Prostate gland (tissue), 2 donors: Measurements from ENCODE around the gene DSCAML1. TPM values are rescaled to one million over a fixed set of nuclear protein-coding genes. Genes with fewer than 3 reads are reported as not detected.
A peak's percentile ranks its signal among the peaks of the same experiment; 100 is the strongest.

Experiments used
- DNase-seq: peaks from one replicate; pipeline ENCODE4 v3.0.0-alpha.2; 2019; ENCODE audit warnings: low spot score
- H3K27ac ChIP-seq, 2 donors: fragments of 200-600 bp; sonication (generic); 2 replicates each; pipeline ENCODE4 v1.5.1; 2017 to 2019
- H3K27me3 ChIP-seq: fragments of 200-600 bp; sonication (generic); replicated peaks from 2 replicates; pipeline ENCODE4 v1.5.1; 2019; ENCODE audit not compliant: insufficient read depth
- H3K36me3 ChIP-seq, 2 donors: fragments of 200-600 bp; sonication (generic); 1 replicate in 1 of 2; 2 replicates in 1 of 2; pipeline versions ENCODE4 v1.5.1 to v1.8.1; 2017 to 2019
- H3K4me1 ChIP-seq: fragments of 200-600 bp; sonication (generic); replicated peaks from 2 replicates; pipeline ENCODE4 v1.5.1; 2019
- H3K4me3 ChIP-seq, 2 donors: fragments of 200-600 bp; sonication (generic); 2 replicates each; pipeline ENCODE4 v1.5.1; 2017 to 2019
- H3K9me3 ChIP-seq: fragments of 200-600 bp; sonication (generic); 2 replicates; pipeline ENCODE4 v1.5.1; 2017
- POLR2A ChIP-seq: fragments of 450-650 bp; IDR thresholded peaks from one replicate; pipeline ENCODE4 v1.6.1; 2016; ENCODE audit warnings: antibody characterized with exemption, mild to moderate bottlenecking
- POLR2AphosphoS5 ChIP-seq: sonication (generic); formaldehyde crosslinking; IDR thresholded peaks from one replicate; pipeline ENCODE4 v1.6.1; 2017; ENCODE audit warnings: antibody characterized with exemption
- WGBS: methylation state at CpG from one replicate; pipeline ENCODE4 v1.1.5; 2018; 5-methylcytosine and 5-hydroxymethylcytosine counted together
- intact Hi-C: fragments of 100-400 bp; cut with DNase I; formaldehyde crosslinking; loops from one replicate; pipeline ENCODE4 v1.14.2; 2022
- total RNA-seq, 2 donors: library from RNA; depleted of rRNA; stranded (reverse); fragments of >200 nt; gene quantifications; one replicate each; pipeline ENCODE4 v1.1.0, GENCODE V29; 2016
- TF ChIP-seq, protein P1 (sequence below), 4 experiments: fragments of 200-600 bp in 2 of 4; fragments of 450-650 bp in 2 of 4; sonication (generic) in 2 of 4; IDR thresholded peaks; 1 replicate in 3 of 4; 2 replicates in 1 of 4; pipeline ENCODE4 v1.5.1; 2016 to 2019; ENCODE audit warnings: antibody characterized with exemption in 4 of 4, mild to moderate bottlenecking in 2 of 4, moderate library complexity in 2 of 4

The DSCAML1 gene, protein sequence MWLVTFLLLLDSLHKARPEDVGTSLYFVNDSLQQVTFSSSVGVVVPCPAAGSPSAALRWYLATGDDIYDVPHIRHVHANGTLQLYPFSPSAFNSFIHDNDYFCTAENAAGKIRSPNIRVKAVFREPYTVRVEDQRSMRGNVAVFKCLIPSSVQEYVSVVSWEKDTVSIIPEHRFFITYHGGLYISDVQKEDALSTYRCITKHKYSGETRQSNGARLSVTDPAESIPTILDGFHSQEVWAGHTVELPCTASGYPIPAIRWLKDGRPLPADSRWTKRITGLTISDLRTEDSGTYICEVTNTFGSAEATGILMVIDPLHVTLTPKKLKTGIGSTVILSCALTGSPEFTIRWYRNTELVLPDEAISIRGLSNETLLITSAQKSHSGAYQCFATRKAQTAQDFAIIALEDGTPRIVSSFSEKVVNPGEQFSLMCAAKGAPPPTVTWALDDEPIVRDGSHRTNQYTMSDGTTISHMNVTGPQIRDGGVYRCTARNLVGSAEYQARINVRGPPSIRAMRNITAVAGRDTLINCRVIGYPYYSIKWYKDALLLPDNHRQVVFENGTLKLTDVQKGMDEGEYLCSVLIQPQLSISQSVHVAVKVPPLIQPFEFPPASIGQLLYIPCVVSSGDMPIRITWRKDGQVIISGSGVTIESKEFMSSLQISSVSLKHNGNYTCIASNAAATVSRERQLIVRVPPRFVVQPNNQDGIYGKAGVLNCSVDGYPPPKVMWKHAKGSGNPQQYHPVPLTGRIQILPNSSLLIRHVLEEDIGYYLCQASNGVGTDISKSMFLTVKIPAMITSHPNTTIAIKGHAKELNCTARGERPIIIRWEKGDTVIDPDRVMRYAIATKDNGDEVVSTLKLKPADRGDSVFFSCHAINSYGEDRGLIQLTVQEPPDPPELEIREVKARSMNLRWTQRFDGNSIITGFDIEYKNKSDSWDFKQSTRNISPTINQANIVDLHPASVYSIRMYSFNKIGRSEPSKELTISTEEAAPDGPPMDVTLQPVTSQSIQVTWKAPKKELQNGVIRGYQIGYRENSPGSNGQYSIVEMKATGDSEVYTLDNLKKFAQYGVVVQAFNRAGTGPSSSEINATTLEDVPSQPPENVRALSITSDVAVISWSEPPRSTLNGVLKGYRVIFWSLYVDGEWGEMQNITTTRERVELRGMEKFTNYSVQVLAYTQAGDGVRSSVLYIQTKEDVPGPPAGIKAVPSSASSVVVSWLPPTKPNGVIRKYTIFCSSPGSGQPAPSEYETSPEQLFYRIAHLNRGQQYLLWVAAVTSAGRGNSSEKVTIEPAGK (N-terminal part only)
- total RNA-seq: 1 to 10 TPM in 1 of 2 donors, under 1 TPM in 1; 0.14 to 2.8 TPM

DNA sequence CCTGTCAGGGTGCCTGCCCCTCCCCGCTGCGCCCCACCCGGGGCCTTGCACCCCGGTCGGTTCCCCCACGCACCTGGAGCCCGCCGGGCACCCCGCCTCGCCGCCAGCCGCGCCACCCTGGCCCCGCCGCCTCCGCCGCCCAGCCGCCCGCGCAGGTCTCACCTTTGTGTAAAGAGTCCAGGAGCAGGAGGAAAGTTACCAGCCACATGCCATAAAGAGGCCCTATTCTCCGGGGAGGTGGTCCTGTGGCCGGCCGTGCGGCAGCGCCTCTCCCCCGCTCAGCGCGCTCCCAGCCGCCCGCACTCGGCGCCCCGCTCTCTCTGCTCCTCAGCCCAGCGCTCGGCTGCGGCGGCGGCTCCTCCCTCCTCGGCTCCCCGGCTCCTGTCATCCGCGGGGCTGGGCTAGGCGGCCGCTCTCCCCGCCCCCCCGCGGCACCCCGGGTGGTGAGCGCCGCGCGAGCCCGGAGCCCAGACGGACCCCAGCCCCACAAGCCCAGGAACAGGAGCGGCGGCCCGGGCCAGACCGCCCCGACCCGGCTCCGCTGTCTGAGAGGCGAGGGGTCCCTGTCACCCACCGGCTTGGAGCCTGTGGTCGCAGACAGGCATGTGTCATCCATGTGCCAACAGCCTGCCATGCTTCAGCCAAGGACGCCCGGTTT, at the start of gene DSCAML1:
Gene DSCAML1 (minus strand): TSS at position 345 of the 658 bp plus-strand sequence. CDS start 137 bp downstream, at position 208.
- no peak for DNase-seq
- intact Hi-C loops: no loop called here
- 4% methylated on average over 52 of the region's 66 CpGs for WGBS
- TF ChIP-seq, protein P1, sequence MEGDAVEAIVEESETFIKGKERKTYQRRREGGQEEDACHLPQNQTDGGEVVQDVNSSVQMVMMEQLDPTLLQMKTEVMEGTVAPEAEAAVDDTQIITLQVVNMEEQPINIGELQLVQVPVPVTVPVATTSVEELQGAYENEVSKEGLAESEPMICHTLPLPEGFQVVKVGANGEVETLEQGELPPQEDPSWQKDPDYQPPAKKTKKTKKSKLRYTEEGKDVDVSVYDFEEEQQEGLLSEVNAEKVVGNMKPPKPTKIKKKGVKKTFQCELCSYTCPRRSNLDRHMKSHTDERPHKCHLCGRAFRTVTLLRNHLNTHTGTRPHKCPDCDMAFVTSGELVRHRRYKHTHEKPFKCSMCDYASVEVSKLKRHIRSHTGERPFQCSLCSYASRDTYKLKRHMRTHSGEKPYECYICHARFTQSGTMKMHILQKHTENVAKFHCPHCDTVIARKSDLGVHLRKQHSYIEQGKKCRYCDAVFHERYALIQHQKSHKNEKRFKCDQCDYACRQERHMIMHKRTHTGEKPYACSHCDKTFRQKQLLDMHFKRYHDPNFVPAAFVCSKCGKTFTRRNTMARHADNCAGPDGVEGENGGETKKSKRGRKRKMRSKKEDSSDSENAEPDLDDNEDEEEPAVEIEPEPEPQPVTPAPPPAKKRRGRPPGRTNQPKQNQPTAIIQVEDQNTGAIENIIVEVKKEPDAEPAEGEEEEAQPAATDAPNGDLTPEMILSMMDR (IDR thresholded peaks at IDR 0.05): no peak
- no peak for TF ChIP-seq POLR2AphosphoS5
- no peak for TF ChIP-seq POLR2A
- Histone ChIP-seq H3K27me3 (peaks cover 19% of the 10 kb centered on the region), H3K36me3 (no peaks in the 10 kb centered on the region), H3K4me3 (peak within 1 kb of the TSS; percentile 16 to 36), H3K27ac (no peak within 1 kb of the TSS), H3K9me3 (no peaks in the 10 kb centered on the region), H3K4me1 (peaks cover 8% of the 10 kb centered on the region)

DNA sequence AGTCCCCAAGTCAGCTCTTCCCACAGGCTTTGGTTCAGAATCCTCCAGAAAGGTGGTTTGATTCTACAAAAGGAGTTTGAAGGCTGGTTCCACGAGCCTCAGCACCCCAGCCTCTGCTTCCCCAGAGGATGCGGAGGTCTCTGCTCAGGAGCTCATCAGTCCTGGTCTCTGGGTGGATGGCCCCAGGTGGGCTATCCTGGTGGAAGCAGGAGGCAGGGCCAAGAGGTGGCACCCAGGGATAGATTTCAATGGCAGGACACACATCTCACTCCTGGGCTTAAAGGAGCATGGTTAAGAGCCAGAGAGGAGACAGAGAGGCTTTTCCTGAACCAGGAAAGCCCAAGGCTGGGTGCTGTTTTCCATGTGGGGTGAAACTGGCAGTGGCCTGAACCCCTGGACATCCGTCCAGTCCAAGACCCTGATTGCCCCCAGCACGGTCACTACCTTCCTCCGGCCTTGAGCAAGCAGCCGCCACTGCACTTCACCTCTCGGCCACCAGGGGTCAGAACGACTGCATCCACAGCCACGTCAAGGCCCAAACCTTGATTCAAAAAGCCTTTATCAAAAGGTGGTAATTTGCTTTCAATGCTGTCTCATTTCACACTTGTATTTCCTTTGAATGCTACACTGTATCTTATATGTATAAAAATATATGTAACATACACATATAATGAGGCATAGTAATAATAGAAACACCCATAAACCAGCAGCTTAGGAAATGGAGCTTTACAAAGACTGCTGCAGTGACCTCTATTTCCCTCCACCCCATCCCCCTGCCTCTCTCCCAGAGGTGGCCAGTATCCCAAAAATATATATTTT, 46.9 kb upstream of the DSCAML1 start:
- Histone ChIP-seq H3K36me3 (no peaks in the 10 kb centered on the region), H3K4me1 (no peaks in the 10 kb centered on the region), H3K4me3 (no peak overlapping the region), H3K27ac (no peak overlapping the region), H3K27me3 (no peaks in the 10 kb centered on the region), H3K9me3 (no peaks in the 10 kb centered on the region)
- TF ChIP-seq, protein P1 (IDR thresholded peaks at IDR 0.05): peak; percentile 95 to 99 (median 98)
- TF ChIP-seq POLR2AphosphoS5: no peak
- peak; percentile 68 for DNase-seq
- 23% methylated on average over 9 of the region's 9 CpGs for WGBS
- intact Hi-C loops: loop anchor here (1.0 to 10.0 kb wide), 3 partner anchors 63 to 211 kb away; no protein-coding TSS in a partner anchor

DNA sequence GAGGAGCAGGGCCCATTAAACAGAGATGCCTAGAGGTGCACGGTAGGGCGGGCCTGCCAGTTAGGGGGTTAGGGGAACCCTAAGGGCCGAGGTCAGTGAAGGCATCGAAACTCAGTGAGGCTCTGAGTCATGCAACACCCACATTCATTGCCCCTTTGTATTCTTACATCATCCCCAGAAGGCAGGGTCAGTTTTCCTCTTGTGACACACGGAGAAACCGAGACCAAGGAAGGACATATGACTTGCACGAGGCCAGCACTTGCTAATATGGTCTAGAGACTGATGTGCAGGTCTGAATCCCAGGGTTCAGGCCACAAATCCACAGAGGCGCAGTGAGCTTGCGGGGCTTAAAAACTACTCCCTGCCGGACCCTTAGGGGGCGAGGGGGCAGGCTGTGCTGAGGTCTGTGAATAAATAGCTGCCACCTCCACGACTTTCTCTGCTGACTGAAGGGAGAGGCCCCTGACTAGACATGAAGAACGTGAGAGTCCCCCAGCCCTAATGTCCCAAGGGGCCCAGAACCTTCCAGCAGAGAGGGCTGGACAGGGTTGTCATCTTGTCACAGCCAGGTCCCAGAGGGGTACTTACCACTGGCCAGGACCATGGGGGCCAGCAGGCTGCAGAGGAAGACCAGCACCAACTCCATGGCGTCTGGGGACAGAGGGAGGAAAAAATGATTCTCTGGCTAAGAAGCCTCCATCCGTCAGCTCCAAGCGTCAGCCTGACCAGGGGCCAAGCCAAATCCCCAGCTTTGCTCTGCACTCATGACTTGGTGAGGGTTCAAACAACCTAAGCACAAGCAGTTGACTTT, 45.3 kb upstream of the DSCAML1 start:
- H3K4me1 ChIP-seq: no peaks in the 10 kb centered on the region
- WGBS: 83% methylated on average over 16 of the region's 16 CpGs
- intact Hi-C loops: loop anchor here (5.0 to 10.0 kb wide), 2 partner anchors 65 to 212 kb away; no protein-coding TSS in a partner anchor
- no peak for TF ChIP-seq POLR2A
- H3K27me3 ChIP-seq: no peaks in the 10 kb centered on the region
- no peak overlapping the region for H3K27ac ChIP-seq
- H3K9me3 ChIP-seq: no peaks in the 10 kb centered on the region
- H3K36me3 ChIP-seq: no peaks in the 10 kb centered on the region
- no peak overlapping the region for H3K4me3 ChIP-seq
- DNase-seq: no peak

DNA sequence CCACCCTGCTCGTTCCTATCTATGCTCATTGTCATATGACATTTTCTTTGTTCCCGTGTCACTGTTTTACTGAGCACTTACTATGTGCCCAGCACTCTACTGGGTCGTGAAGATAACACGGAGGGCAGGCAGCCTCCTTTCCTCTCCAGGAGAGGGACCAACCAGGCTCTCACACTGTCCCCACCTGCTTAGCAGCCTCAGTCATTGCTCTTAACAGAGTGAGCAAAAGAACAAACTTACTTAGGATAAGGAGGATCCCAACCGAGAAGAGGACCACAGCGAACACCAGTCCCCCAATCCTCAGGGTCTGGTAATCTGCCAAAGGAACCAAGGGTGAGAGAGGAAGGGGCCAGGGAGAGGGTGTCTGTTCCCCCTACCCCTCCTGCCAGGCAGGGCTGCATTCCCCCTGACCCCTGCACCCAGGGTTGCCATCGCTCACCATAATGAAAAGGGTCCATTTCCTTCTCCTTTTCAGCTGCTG, 44.6 kb upstream of the DSCAML1 start:
- intact Hi-C loops: loop anchor here (5.0 to 10.0 kb wide), 2 partner anchors 66 to 213 kb away; no protein-coding TSS in a partner anchor
- TF ChIP-seq POLR2A (no peak), POLR2AphosphoS5 (no peak)
- TF ChIP-seq, protein P1 (IDR thresholded peaks at IDR 0.05): no peak
- WGBS: 88% methylated on average over 7 of the region's 7 CpGs
- Histone ChIP-seq H3K27ac (no peak overlapping the region), H3K36me3 (no peaks in the 10 kb centered on the region), H3K27me3 (no peaks in the 10 kb centered on the region), H3K4me3 (no peak overlapping the region), H3K9me3 (no peaks in the 10 kb centered on the region), H3K4me1 (no peaks in the 10 kb centered on the region)
- no peak for DNase-seq
